Mammary epithelial cell (primary cell): ENCODE data around the gene LRP11.

Source experiments
- CTCF ChIP-seq, 2 donors: IDR thresholded peaks in 1 of 2; conservative IDR thresholded peaks in 1 of 2; 2 replicates each; pipeline ENCODE4 v1.5.1; 2011 to 2012; ENCODE audit warnings: inconsistent platforms in 2 of 2, low read length in 2 of 2, mild to moderate bottlenecking in 2 of 2, control low read depth in 1 of 2, low read depth in 1 of 2; ENCODE audit not compliant: insufficient read depth in 1 of 2; ENCODE audit errors: extremely low read depth in 1 of 2
- EZH2 ChIP-seq: IDR thresholded peaks from 2 replicates; pipeline ENCODE4 v1.6.1; 2012; ENCODE audit warnings: low read length, inconsistent platforms, borderline replicate concordance

GRCh38 chr6:149847939-149848267, 16.3 kb downstream of the LRP11 start:
- TF ChIP-seq CTCF (conservative IDR thresholded peaks at IDR 0.05 in 1 of 2, IDR thresholded peaks at IDR 0.05 in 1 of 2; ENCODE audit: extremely low read depth in 1 of 2, insufficient read depth in 1 of 2, low read depth in 1 of 2, low read length in 2 of 2) (no peak), EZH2 (no peak)
